Endodermal cell (in vitro differentiated cells): ENCODE measurements around the gene RASD2. TPM values are rescaled to one million over a fixed set of nuclear protein-coding genes. Genes with fewer than 3 reads are reported as not detected.
"Not testable (repeated sequence)": the region's sequence is repeated elsewhere in the genome, so short reads cannot be mapped to it uniquely, and the experiment has no call there.

Experiments
- DNase-seq: peaks from one replicate; pipeline ENCODE4 v3.0.0-alpha.2; 2017
- H3K27ac ChIP-seq: 2 replicates; pipeline ENCODE4 v1.5.1; 2013; ENCODE audit warnings: mild to moderate bottlenecking, low read depth, low read length, moderate library complexity
- H3K27me3 ChIP-seq: 2 replicates; pipeline ENCODE4 v1.6.1; 2013; ENCODE audit warnings: mild to moderate bottlenecking, low read length, moderate library complexity; ENCODE audit not compliant: insufficient read depth, control insufficient read depth, poor library complexity, severe bottlenecking
- H3K36me3 ChIP-seq: 2 replicates; pipeline ENCODE4 v1.7.0; 2013; ENCODE audit warnings: mild to moderate bottlenecking, low read length, moderate library complexity; ENCODE audit not compliant: control insufficient read depth, insufficient read depth
- H3K4me1 ChIP-seq: one replicate; pipeline ENCODE4 v1.7.0; 2013; ENCODE audit warnings: low read length; ENCODE audit not compliant: control insufficient read depth, insufficient read depth
- H3K4me3 ChIP-seq: 2 replicates; pipeline ENCODE4 v1.5.1; 2013; ENCODE audit warnings: mild to moderate bottlenecking, low read length, moderate library complexity
- H3K9ac ChIP-seq: 2 replicates; pipeline ENCODE4 v1.6.1; 2013; ENCODE audit warnings: mild to moderate bottlenecking, low read length, moderate library complexity; ENCODE audit not compliant: poor library complexity, severe bottlenecking; ENCODE audit errors: extremely low read depth
- H3K9me3 ChIP-seq: 2 replicates; pipeline ENCODE4 v1.6.1; 2013; ENCODE audit warnings: mild to moderate bottlenecking, low read length, moderate library complexity; ENCODE audit not compliant: control insufficient read depth
- H3K27ac Mint-ChIP-seq: 2 replicates; pipeline ENCODE4 v1.8.0; 2020; ENCODE audit warnings: mixed read lengths
- H3K27me3 Mint-ChIP-seq: 2 replicates; pipeline ENCODE4 v1.8.0; 2021; ENCODE audit warnings: mild to moderate bottlenecking, mixed read lengths; ENCODE audit not compliant: insufficient read depth
- H3K36me3 Mint-ChIP-seq: 2 replicates; pipeline ENCODE4 v1.8.0; 2020; ENCODE audit warnings: low read depth, mixed read lengths
- H3K4me1 Mint-ChIP-seq: 2 replicates; pipeline ENCODE4 v1.8.0; 2020; ENCODE audit warnings: mixed read lengths
- H3K4me3 Mint-ChIP-seq: 2 replicates; pipeline ENCODE4 v1.8.0; 2020; ENCODE audit warnings: mild to moderate bottlenecking, moderate library complexity, mixed read lengths
- H3K9me3 Mint-ChIP-seq: 2 replicates; pipeline ENCODE4 v1.8.0; 2020; ENCODE audit warnings: mild to moderate bottlenecking, mixed read lengths
- WGBS, 2 experiments: methylation state at CpG; one replicate each; pipeline versions ENCODE4 v1.1.5 to v1.1.7; 2013; ENCODE audit warnings: missing lambda C conversion rate in 2 of 2, mixed read lengths in 1 of 2; ENCODE audit not compliant: insufficient coverage in 1 of 2, insufficient read length in 1 of 2; 5-methylcytosine and 5-hydroxymethylcytosine counted together
- total RNA-seq, 2 donors: library from RNA; stranded (reverse); fragmentation: NEBNext Ultra II Directional in 1 of 2; extraction: Animal tissue kit (Norgen Biotek cat#: 25700) in 1 of 2; gene quantifications; 2 replicates in 1 of 2; 3 replicates in 1 of 2; pipeline ENCODE4 v1.2.1, GENCODE V29; 2021
- TF ChIP-seq, protein P1 (sequence below): fragments of 200-600 bp; sonication (generic); conservative IDR thresholded peaks from 2 replicates; pipeline ENCODE4 v1.5.0; 2021; ENCODE audit warnings: antibody characterized with exemption, mild to moderate bottlenecking

Gene RASD2
- total RNA-seq, 2 donors from 2014 or later: 0.15 to 0.24 TPM

DNA sequence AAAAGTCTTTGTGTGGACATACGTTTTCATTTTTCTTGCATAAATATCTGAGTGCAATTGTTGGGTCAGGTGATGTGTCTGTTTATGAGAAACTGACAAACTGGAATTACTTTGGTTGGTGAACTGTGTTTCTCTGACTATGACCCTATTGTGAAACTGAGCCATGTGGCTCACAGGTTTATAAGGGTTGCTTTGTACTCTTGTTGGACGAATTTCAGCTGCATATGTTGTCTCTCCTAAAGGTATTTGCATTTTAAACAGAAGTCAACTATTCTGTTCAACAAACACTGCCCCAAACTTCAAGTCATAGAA is 34.4 kb upstream of the RASD2 start:
- no peaks in the 10 kb centered on the region for H3K4me1 ChIP-seq
- H3K9ac ChIP-seq: no peak overlapping the region
- H3K4me3 ChIP-seq: no peak overlapping the region
- no peaks in the 10 kb centered on the region for H3K36me3 ChIP-seq
- no peaks in the 10 kb centered on the region for H3K27me3 ChIP-seq
- no peaks in the 10 kb centered on the region for H3K9me3 ChIP-seq
- no peak overlapping the region for H3K27ac ChIP-seq
- no peaks in the 10 kb centered on the region for H3K36me3 Mint-ChIP-seq
- peaks cover 4% of the 10 kb centered on the region for H3K4me1 Mint-ChIP-seq
- TF ChIP-seq, protein P1, sequence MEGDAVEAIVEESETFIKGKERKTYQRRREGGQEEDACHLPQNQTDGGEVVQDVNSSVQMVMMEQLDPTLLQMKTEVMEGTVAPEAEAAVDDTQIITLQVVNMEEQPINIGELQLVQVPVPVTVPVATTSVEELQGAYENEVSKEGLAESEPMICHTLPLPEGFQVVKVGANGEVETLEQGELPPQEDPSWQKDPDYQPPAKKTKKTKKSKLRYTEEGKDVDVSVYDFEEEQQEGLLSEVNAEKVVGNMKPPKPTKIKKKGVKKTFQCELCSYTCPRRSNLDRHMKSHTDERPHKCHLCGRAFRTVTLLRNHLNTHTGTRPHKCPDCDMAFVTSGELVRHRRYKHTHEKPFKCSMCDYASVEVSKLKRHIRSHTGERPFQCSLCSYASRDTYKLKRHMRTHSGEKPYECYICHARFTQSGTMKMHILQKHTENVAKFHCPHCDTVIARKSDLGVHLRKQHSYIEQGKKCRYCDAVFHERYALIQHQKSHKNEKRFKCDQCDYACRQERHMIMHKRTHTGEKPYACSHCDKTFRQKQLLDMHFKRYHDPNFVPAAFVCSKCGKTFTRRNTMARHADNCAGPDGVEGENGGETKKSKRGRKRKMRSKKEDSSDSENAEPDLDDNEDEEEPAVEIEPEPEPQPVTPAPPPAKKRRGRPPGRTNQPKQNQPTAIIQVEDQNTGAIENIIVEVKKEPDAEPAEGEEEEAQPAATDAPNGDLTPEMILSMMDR: no peak
- WGBS, 2 experiments: 80 to 93% methylated on average over 1 to 2 of the region's 2 CpGs
- no peak overlapping the region for H3K4me3 Mint-ChIP-seq
- H3K27me3 Mint-ChIP-seq: peaks cover 6% of the 10 kb centered on the region
- no peaks in the 10 kb centered on the region for H3K9me3 Mint-ChIP-seq
- H3K27ac Mint-ChIP-seq: no peak overlapping the region
- DNase-seq: no peak

DNA sequence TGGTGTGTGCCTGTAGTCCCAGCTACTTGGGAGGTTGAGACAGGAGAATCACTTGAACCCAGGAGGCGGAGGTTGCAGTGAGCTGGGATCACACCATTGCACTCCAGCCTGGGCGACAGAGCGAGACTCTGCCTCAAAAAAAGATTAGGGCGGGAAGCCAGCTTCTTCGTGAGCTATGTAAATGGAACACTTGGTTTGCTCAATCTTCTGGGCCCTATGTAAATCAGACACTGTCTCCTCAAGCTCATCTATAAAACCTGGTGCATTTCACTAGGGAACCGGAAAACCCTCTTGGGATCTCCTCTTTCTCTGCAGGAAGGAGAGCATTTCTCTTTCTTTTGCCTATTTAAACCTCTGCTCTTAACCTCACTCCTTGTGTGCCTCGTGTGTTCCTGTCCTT is 32.8 kb upstream of the RASD2 start:
- DNase-seq, H3K4me1 ChIP-seq, H3K36me3 Mint-ChIP-seq, H3K4me3 Mint-ChIP-seq, H3K4me1 Mint-ChIP-seq, H3K9me3 Mint-ChIP-seq, H3K27ac Mint-ChIP-seq, H3K9ac ChIP-seq, H3K9me3 ChIP-seq, H3K27me3 Mint-ChIP-seq, H3K36me3 ChIP-seq, H3K4me3 ChIP-seq, H3K27me3 ChIP-seq, H3K27ac ChIP-seq: not testable (repeated sequence)
- WGBS, 2 experiments: 82 to 90% methylated on average over 7 of the region's 7 CpGs

- TF ChIP-seq, protein P1: no peak
- peaks cover 4% of the 10 kb centered on the region for H3K4me1 Mint-ChIP-seq
Measured at GRCh38 chr22:35509451-35509850, 31.2 kb upstream of the RASD2 start.

GRCh38 chr22:35509960-35510359 is 30.7 kb upstream of the RASD2 start:
- H3K4me1 ChIP-seq: no peaks in the 10 kb centered on the region
- Mint-ChIP-seq H3K4me3 (no peak overlapping the region), H3K27ac (no peak overlapping the region), H3K27me3 (peaks cover 6% of the 10 kb centered on the region), H3K4me1 (peaks cover 4% of the 10 kb centered on the region), H3K9me3 (no peaks in the 10 kb centered on the region), H3K36me3 (no peaks in the 10 kb centered on the region)
- DNase-seq: no peak
- H3K9ac ChIP-seq: no peak overlapping the region
- H3K27ac ChIP-seq: no peak overlapping the region
- no peaks in the 10 kb centered on the region for H3K9me3 ChIP-seq
- TF ChIP-seq, protein P1: no peak
- H3K27me3 ChIP-seq: peaks cover 10% of the 10 kb centered on the region
- no peaks in the 10 kb centered on the region for H3K36me3 ChIP-seq
- no peak overlapping the region for H3K4me3 ChIP-seq
- WGBS, 2 experiments: 97 to 100% methylated on average over 1 to 2 of the region's 2 CpGs

More at GRCh38 chr22:35509451-35509850, 31.2 kb upstream of the RASD2 start:
- peaks cover 6% of the 10 kb centered on the region for H3K27me3 Mint-ChIP-seq
- H3K36me3 Mint-ChIP-seq: no peaks in the 10 kb centered on the region
- H3K4me3 Mint-ChIP-seq: no peak overlapping the region
- Histone ChIP-seq H3K9ac (no peak overlapping the region), H3K4me1 (no peaks in the 10 kb centered on the region), H3K4me3 (no peak overlapping the region), H3K36me3 (no peaks in the 10 kb centered on the region), H3K27ac (no peak overlapping the region), H3K9me3 (no peaks in the 10 kb centered on the region), H3K27me3 (peaks cover 7% of the 10 kb centered on the region)
- no peaks in the 10 kb centered on the region for H3K9me3 Mint-ChIP-seq
- no peak overlapping the region for H3K27ac Mint-ChIP-seq
- no peak for DNase-seq
- WGBS, 2 experiments: 85 to 91% methylated on average over 5 to 10 of the region's 10 CpGs
